Neural cell (in vitro differentiated cells): ENCODE data around the gene RCN1.

Source experiments
- TAF1 ChIP-seq: IDR thresholded peaks from 2 replicates; pipeline ENCODE4 v1.6.1; 2012; ENCODE audit warnings: low read depth
- TF ChIP-seq, protein P1 (sequence below): fragments of 450-650 bp; IDR thresholded peaks from 2 replicates; pipeline ENCODE4 v1.5.1; 2014; ENCODE audit warnings: antibody characterized with exemption, mild to moderate bottlenecking, moderate library complexity; ENCODE audit not compliant: poor library complexity, severe bottlenecking
- TF ChIP-seq, protein P2 (sequence below): IDR thresholded peaks from 2 replicates; pipeline ENCODE4 v1.6.1; 2012; ENCODE audit warnings: borderline replicate concordance

DNA sequence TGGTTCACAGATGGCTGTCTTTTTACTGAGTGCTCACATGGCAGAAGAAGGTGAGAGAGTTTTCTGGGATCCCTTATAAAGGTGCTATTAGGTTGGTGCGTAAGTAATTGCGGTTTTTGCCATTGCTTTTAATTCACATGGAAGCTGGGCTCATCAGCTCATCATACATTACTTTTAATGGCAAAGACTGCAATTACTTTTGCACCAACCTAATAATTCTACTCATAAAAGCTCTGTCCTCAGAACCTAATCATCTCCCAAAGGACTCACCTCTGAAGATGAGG lies 23.0 kb downstream of the RCN1 start:
- TF ChIP-seq, protein P1, sequence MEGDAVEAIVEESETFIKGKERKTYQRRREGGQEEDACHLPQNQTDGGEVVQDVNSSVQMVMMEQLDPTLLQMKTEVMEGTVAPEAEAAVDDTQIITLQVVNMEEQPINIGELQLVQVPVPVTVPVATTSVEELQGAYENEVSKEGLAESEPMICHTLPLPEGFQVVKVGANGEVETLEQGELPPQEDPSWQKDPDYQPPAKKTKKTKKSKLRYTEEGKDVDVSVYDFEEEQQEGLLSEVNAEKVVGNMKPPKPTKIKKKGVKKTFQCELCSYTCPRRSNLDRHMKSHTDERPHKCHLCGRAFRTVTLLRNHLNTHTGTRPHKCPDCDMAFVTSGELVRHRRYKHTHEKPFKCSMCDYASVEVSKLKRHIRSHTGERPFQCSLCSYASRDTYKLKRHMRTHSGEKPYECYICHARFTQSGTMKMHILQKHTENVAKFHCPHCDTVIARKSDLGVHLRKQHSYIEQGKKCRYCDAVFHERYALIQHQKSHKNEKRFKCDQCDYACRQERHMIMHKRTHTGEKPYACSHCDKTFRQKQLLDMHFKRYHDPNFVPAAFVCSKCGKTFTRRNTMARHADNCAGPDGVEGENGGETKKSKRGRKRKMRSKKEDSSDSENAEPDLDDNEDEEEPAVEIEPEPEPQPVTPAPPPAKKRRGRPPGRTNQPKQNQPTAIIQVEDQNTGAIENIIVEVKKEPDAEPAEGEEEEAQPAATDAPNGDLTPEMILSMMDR, result no peak
- no peak for TF ChIP-seq TAF1
- TF ChIP-seq, protein P2, sequence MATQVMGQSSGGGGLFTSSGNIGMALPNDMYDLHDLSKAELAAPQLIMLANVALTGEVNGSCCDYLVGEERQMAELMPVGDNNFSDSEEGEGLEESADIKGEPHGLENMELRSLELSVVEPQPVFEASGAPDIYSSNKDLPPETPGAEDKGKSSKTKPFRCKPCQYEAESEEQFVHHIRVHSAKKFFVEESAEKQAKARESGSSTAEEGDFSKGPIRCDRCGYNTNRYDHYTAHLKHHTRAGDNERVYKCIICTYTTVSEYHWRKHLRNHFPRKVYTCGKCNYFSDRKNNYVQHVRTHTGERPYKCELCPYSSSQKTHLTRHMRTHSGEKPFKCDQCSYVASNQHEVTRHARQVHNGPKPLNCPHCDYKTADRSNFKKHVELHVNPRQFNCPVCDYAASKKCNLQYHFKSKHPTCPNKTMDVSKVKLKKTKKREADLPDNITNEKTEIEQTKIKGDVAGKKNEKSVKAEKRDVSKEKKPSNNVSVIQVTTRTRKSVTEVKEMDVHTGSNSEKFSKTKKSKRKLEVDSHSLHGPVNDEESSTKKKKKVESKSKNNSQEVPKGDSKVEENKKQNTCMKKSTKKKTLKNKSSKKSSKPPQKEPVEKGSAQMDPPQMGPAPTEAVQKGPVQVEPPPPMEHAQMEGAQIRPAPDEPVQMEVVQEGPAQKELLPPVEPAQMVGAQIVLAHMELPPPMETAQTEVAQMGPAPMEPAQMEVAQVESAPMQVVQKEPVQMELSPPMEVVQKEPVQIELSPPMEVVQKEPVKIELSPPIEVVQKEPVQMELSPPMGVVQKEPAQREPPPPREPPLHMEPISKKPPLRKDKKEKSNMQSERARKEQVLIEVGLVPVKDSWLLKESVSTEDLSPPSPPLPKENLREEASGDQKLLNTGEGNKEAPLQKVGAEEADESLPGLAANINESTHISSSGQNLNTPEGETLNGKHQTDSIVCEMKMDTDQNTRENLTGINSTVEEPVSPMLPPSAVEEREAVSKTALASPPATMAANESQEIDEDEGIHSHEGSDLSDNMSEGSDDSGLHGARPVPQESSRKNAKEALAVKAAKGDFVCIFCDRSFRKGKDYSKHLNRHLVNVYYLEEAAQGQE, result no peak
